ENCODE measurements around the gene CARM1.

The CARM1 gene

GRCh38 chr19:10911579-10912363, 40.4 kb downstream of the CARM1 start:
- no peak for DNase-seq

DNA sequence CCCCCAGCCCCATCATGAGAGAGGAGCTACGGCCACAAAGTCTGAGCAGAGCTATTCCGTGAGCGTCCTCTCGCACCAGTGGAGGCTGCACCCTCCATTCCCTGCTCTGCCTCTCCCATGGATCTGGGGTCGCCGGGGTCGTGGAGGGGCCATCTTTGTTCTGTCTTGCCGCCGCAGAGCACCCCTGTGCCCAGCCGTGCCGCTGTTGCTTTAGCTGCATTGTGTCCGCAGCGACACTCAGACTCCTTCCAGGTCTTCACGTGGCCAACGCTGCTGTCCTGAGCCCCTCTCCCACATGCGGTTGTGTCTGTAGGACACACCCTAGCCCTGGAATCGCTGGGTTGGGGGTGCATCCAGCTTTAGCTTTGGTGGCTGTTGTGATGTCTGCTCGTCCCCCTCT, 41.3 kb downstream of the CARM1 start:
- no peak for DNase-seq

DNA sequence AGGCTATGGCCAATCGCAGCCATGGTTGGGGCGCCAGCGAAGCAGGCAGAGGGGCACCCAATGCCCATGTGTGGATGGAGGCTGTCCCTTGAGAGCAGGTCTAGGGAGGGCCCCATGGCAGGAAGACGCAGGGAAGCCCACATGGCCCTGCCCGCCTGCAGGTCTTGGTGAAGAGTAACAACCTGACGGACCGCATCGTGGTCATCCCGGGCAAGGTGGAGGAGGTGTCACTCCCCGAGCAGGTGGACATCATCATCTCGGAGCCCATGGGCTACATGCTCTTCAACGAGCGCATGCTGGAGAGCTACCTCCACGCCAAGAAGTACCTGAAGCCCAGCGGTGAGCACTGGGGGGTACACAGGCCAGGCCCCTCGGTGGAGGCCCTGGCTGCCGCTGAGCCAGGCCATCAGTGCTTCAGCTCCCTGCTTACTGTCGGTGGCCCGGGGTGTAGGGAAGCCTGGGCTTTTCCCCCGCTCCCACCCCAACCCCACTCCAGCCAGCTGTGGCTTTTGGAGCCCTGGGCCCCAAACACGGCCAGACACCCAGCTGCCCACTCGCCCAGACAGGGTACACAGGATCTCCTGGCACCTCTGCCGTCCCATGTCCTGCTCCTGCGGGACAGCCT, 42.5 kb downstream of the CARM1 start:
- DNase-seq, result no peak

GRCh38 chr19:10915130-10916091, 44.1 kb downstream of the CARM1 start:
- DNase-seq, result no peak

DNA sequence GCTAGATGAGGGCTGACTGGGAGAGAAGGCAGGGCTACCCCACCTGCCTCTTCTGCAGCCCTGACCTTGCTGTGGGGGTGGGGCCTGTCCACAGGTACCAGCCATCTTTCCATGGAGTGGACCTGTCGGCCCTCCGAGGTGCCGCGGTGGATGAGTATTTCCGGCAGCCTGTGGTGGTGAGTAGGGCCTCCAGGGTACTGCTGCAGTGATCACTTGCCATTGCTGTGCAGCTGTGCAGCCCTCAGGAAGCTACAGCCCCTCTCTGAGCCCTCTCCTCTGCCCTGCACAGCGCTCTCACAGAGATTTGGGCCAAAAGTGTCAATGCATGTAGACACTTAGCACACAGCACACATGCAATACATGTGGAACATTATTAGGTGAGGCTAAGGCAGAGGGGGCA, 45.2 kb downstream of the CARM1 start:
- no peak for DNase-seq

- no peak for DNase-seq
Observed at GRCh38 chr19:10918359-10918758, 47.0 kb downstream of the CARM1 start.

DNA sequence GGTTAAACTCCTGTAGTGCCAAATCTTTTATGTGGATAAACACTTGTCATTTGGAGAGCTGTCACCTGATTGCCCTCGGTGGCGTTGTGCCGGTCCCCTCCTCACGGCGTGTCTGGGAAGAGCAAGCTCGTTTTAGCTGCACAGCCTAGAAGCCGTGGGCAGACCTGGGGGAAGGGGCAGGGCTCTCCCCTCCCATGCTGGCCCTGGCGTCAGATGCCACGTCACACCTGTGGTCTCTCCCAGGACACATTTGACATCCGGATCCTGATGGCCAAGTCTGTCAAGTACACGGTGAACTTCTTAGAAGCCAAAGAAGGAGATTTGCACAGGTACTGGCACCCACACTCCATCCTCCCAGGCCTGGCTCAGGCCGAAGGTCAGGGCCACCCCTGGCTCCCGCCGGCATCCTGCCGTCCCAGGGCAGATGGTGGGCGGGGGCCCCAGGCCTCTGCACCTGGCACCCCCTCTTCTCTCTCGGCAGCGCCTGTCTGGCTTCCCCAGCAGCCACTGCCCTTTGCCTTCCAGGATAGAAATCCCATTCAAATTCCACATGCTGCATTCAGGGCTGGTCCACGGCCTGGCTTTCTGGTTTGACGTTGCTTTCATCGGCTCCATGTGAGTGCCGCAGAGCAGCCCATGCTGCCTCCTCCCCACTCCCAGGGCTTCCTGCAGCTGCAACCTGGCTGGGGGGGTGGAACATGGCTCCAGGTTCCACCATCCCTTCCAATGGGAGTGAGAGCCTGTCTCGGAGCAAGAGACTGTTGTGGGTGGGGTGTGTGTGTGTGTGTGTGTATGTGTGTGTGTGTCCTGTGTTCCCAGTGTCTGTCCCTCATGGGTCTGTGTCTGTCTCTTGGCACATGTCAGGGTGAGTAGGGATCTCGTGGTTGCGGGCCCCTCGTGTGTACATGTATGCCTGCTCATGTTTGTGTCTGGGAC, 48.3 kb downstream of the CARM1 start:
- no peak for DNase-seq

DNA sequence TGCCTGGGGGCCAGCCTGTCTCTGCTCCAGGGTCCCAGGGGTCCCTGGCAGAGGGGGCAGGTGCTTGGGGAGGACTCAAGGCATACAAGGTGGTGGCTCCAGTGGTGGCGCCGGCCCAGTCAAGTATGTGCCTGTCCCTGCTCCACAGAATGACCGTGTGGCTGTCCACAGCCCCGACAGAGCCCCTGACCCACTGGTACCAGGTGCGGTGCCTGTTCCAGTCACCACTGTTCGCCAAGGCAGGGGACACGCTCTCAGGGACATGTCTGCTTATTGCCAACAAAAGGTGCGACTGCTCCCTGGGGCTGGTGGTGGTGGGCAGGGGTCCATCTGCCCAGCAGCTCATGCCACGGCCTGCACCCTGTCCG, 48.9 kb downstream of the CARM1 start:
- no peak for DNase-seq

- DNase-seq, result no peak
Observed at GRCh38 chr19:10920781-10921180, 49.4 kb downstream of the CARM1 start.

GRCh38 chr19:10921199-10921909, 50.0 kb downstream of the CARM1 start:
- no peak for DNase-seq

- DNase-seq, result no peak
Observed at GRCh38 chr19:10921910-10922637, 50.7 kb downstream of the CARM1 start.

- DNase-seq, result no peak
Observed at GRCh38 chr19:10922638-10923014, 51.3 kb downstream of the CARM1 start.

DNA sequence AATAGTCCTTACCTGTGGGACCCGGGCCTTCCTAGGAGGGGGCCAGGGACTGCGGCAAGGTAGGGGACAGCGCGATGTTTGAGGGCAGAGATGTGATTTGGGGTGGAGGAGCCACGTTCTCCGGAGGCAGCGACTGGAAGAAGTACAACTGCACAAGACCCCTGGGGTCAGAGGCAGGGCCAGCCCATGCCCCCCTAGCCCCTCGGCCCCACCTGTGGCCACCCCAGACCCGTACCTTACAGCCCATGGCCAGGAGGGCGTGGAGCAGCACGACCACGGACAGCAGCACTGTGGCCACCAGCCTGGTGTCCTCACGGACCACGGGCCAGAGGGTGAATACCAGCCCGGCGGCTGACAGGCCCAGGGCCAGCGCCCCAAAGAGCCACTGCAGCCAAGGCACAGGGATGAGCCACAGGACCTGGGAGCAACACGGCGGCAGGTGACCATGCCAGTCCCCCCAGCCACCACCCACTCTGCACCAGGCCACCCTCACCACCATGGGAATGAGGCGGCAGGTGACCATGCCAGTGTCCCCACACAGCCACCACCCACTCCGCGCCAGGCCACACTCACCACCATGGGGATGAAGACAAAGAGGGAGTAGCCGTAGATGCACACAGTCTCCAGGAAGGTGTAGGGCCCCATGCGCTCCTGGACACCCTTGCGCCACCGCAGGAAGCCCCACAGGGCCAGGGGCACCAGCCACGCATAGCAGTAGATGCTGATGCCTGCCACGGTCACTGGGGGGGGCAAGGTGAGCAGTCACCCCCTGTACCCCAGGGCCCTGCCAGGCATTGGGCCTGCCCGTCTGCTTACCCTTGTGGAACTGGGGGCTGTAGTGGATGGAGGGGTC, 52.1 kb downstream of the CARM1 start:
- no peak for DNase-seq

DNA sequence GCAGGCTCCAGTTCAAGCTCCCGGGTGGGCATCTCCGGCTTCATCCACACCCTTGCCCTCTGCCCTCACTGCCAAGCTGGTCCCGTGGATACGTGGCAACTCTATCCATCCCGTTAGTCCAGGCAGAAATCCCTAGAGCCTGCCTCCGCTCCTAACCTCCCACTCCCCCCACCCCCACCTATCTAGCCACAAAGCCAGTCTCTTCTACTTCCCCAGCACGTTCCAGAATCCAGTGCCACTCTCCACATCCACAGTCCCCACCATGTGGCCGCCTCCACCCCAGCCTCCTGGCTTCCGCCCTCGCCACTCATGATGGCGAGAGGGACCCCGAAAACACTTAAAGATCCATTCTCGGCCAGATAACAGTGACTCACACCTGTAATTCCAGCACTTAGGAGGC, 53.2 kb downstream of the CARM1 start:
- DNase-seq, result no peak

GRCh38 chr19:10927730-10928562, 56.6 kb downstream of the CARM1 start:
- no peak for DNase-seq

DNA sequence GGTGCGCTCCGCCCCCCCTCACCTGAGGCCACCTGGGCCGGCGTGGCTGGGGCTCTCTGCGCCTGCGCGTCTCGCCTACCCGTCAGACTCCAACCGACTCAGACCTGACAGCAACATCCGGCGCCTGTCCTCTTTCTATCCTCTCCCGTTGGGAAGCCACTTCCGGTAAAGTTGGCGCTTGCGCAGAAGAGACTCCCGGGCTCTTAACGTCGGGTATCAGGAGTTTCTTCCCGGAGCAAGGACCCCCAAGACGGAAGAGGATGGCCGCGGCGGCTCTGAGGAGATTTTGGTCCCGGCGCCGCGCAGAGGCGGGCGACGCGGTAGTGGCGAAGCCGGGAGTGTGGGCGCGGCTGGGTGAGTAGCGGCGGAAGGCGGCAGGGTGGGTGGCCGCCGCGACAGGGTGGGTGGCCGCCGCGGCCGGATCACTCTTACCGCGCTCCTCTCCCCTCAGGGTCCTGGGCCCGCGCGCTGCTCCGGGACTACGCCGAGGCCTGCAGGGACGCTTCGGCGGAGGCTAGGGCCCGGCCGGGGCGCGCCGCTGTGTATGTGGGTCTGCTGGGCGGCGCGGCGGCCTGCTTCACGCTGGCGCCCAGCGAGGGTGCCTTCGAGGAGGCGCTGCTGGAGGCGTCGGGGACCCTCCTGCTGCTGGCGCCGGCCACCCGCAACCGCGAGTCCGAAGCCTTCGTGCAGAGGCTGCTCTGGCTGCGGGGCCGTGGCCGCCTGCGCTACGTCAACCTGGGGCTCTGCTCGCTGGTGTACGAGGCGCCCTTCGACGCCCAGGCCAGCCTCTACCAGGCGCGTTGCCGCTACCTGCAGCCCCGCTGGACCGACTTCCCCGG, 57.4 kb downstream of the CARM1 start, which contains the start of the genes TIMM29 and YIPF2:
TSS of gene TIMM29 (plus strand) at position 249 of the 839 bp plus-strand sequence. CDS start at position 261, 12 bp downstream.
TSS of gene YIPF2 (minus strand) at position 77 of the 839 bp plus-strand sequence. CDS start 229 bp downstream, outside the sequence.
- DNase-seq, result peak; percentile 95

DNA sequence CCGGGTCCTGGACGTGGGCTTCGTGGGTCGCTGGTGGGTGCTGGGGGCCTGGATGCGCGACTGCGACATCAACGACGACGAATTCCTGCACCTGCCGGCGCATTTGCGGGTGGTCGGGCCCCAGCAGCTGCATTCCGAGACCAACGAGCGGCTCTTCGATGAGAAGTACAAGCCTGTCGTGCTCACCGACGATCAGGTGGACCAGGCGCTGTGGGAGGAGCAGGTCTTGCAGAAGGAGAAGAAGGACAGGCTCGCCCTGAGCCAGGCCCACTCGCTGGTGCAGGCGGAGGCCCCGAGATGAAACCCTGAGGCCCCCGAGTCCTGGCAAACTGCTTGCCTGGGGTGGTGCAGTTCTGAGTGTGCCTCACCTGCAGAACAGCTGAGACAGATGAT, 58.0 kb downstream of the CARM1 start:
- no peak for DNase-seq

Data from NCI-H1436 treated with DMSO at 0.1 percent for 48 hours (cell line).